H1 (cell line): ENCODE results near the gene BIRC7. TPM values are rescaled to one million over a fixed set of nuclear protein-coding genes. Genes with fewer than 3 reads are reported as not detected.
A peak's percentile ranks its signal among the peaks of the same experiment; 100 is the strongest.

Experiments used
- CTCF ChIA-PET: fragments of 300-600 bp; sonication (Branson Sonifier 250); formaldehyde crosslinking; loops from one replicate; lab custom pipeline; 2021; ENCODE audit not compliant: partially characterized antibody; lab: Charles Lee
- POLR2A ChIA-PET: fragments of 300-600 bp; sonication (Branson Sonifier 250); formaldehyde crosslinking; loops from one replicate; lab custom pipeline; 2021; ENCODE audit warnings: inconsistent platforms; ENCODE audit not compliant: partially characterized antibody; lab: Charles Lee
- DNase-seq, 2 experiments: peaks; one replicate each; pipeline versions ENCODE4 v3.0.0 to v3.0.0-alpha.2; 2010 to 2022; ENCODE audit warnings: low spot score in 2 of 2, low read depth in 1 of 2, mixed read lengths in 1 of 2
- FAIRE-seq: peaks from 2 replicates; lab custom pipeline; 2011; peaks lifted over from hg19 to GRCh38; lab: Jason Lieb, UNC
- H2AFZ ChIP-seq: 2 replicates; pipeline ENCODE4 v1.8.1; 2012; ENCODE audit warnings: low read length, inconsistent platforms
- H2AK5ac ChIP-seq: 2 replicates; pipeline ENCODE4 v1.6.1; 2013; ENCODE audit warnings: low read depth, low read length
- H2BK120ac ChIP-seq: replicated peaks from 2 replicates; pipeline ENCODE3; 2013; ENCODE audit warnings: low read depth, low read length, inconsistent platforms
- H2BK12ac ChIP-seq: 2 replicates; pipeline ENCODE4 v1.6.1; 2013; ENCODE audit warnings: low read depth, low read length
- H2BK15ac ChIP-seq: 2 replicates; pipeline ENCODE4 v1.6.1; 2013; ENCODE audit warnings: low read length
- H2BK20ac ChIP-seq: 2 replicates; pipeline ENCODE4 v1.6.1; 2013; ENCODE audit warnings: low read length
- H2BK5ac ChIP-seq: 2 replicates; pipeline ENCODE4 v1.6.1; 2013; ENCODE audit warnings: low read depth, low read length
- H3K14ac ChIP-seq: 2 replicates; pipeline ENCODE4 v1.6.1; 2013; ENCODE audit warnings: inconsistent platforms; ENCODE audit not compliant: insufficient read length
- H3K18ac ChIP-seq: 2 replicates; pipeline ENCODE4 v1.6.1; 2013; ENCODE audit warnings: low read length; ENCODE audit errors: extremely low read depth
- H3K23ac ChIP-seq: 2 replicates; pipeline ENCODE4 v1.6.1; 2013; ENCODE audit warnings: inconsistent platforms; ENCODE audit not compliant: insufficient read length
- H3K23me2 ChIP-seq: 2 replicates; pipeline ENCODE4 v1.6.1; 2013; ENCODE audit warnings: low read depth, low read length
- H3K27ac ChIP-seq: 2 replicates; pipeline ENCODE4 v1.6.1; 2011; ENCODE audit warnings: low read depth, low read length, inconsistent platforms
- H3K27me3 ChIP-seq, 4 experiments: replicated peaks in 1 of 4; 1 replicate in 1 of 4; 2 replicates in 3 of 4; pipeline versions ENCODE4 v1.6.1 to v1.8.1; 2011 to 2013; ENCODE audit warnings: low read length in 3 of 4, mild to moderate bottlenecking in 3 of 4, inconsistent platforms in 2 of 4, mixed read lengths in 2 of 4, moderate library complexity in 1 of 4; ENCODE audit not compliant: control insufficient read depth in 3 of 4, insufficient read depth in 3 of 4; ENCODE audit errors: extremely low read depth in 1 of 4
- H3K36me3 ChIP-seq, 4 experiments: 2 replicates each; pipeline versions ENCODE4 v1.6.1 to v1.8.1; 2011 to 2013; ENCODE audit warnings: mild to moderate bottlenecking in 4 of 4, low read length in 3 of 4, moderate library complexity in 2 of 4, control low read depth in 1 of 4, inconsistent platforms in 1 of 4; ENCODE audit not compliant: insufficient read depth in 4 of 4, control insufficient read depth in 2 of 4
- H3K4ac ChIP-seq: replicated peaks from 2 replicates; pipeline ENCODE3; 2013; ENCODE audit warnings: low read length, low read depth, mixed read lengths, inconsistent platforms; ENCODE audit not compliant: insufficient read length
- H3K4me1 ChIP-seq, 4 experiments: replicated peaks in 1 of 4; 1 replicate in 1 of 4; 2 replicates in 3 of 4; pipeline versions ENCODE4 v1.6.1 to v1.8.1; 2011 to 2013; ENCODE audit warnings: low read length in 3 of 4, inconsistent platforms in 2 of 4, mixed read lengths in 1 of 4; ENCODE audit not compliant: insufficient read depth in 4 of 4, control insufficient read depth in 3 of 4
- H3K4me2 ChIP-seq, 2 experiments: 2 replicates each; pipeline versions ENCODE4 v1.6.1 to v1.8.1; 2011 to 2013; ENCODE audit warnings: low read depth in 2 of 2, low read length in 2 of 2, control low read depth in 1 of 2, inconsistent platforms in 1 of 2, mild to moderate bottlenecking in 1 of 2; ENCODE audit not compliant: insufficient read depth in 1 of 2
- H3K4me3 ChIP-seq, 4 experiments: fragments of 200-600, 300-600 bp in 1 of 4; sonication (generic), shearing (Covaris generic), sonication (Bioruptor Twin) in 1 of 4; 2 replicates each; pipeline versions ENCODE4 v1.5.1 to v1.8.1; 2011 to 2016; ENCODE audit warnings: low read length in 4 of 4, low read depth in 3 of 4, control low read depth in 2 of 4, inconsistent platforms in 2 of 4, mild to moderate bottlenecking in 2 of 4, mixed read lengths in 1 of 4, moderate library complexity in 1 of 4; ENCODE audit not compliant: insufficient read depth in 2 of 4; ENCODE audit errors: extremely low read depth in 1 of 4
- H3K56ac ChIP-seq: replicated peaks from 2 replicates; pipeline ENCODE3; 2013; ENCODE audit warnings: low read depth, mild to moderate bottlenecking, mixed read lengths, low read length, inconsistent platforms; ENCODE audit not compliant: insufficient read length
- H3K79me1 ChIP-seq: 2 replicates; pipeline ENCODE4 v1.6.1; 2013; ENCODE audit warnings: low read depth, low read length, control low read depth
- H3K79me2 ChIP-seq, 2 experiments: 2 replicates each; pipeline versions ENCODE4 v1.6.1 to v1.8.1; 2012 to 2013; ENCODE audit warnings: low read length in 2 of 2, mild to moderate bottlenecking in 2 of 2, inconsistent platforms in 1 of 2; ENCODE audit not compliant: insufficient read depth in 2 of 2, control insufficient read depth in 1 of 2
- H3K9ac ChIP-seq, 4 experiments: replicated peaks in 1 of 4; 1 replicate in 1 of 4; 2 replicates in 3 of 4; pipeline versions ENCODE4 v1.6.1 to v1.8.1; 2011 to 2013; ENCODE audit warnings: low read depth in 3 of 4, low read length in 3 of 4, control low read depth in 2 of 4, mild to moderate bottlenecking in 2 of 4, moderate library complexity in 2 of 4, inconsistent platforms in 1 of 4; ENCODE audit errors: extremely low read depth in 1 of 4
- H3K9me3 ChIP-seq, 2 experiments: 2 replicates each; pipeline versions ENCODE4 v1.6.1 to v1.8.1; 2012 to 2013; ENCODE audit warnings: mild to moderate bottlenecking in 2 of 2, moderate library complexity in 2 of 2, control low read depth in 1 of 2, inconsistent platforms in 1 of 2, low read depth in 1 of 2, low read length in 1 of 2, mixed read lengths in 1 of 2; ENCODE audit not compliant: insufficient read depth in 2 of 2
- H4K20me1 ChIP-seq, 2 experiments: replicated peaks in 1 of 2; 2 replicates each; pipeline versions ENCODE3 to v1.8.1; 2011 to 2013; ENCODE audit warnings: inconsistent platforms in 2 of 2, low read length in 2 of 2, mild to moderate bottlenecking in 1 of 2; ENCODE audit not compliant: insufficient read depth in 2 of 2, control insufficient read depth in 1 of 2
- H4K5ac ChIP-seq: 2 replicates; pipeline ENCODE4 v1.6.1; 2013; ENCODE audit warnings: low read length, low read depth, mixed read lengths, inconsistent platforms; ENCODE audit not compliant: insufficient read length
- H4K8ac ChIP-seq: 2 replicates; pipeline ENCODE4 v1.8.0; 2013; ENCODE audit warnings: mild to moderate bottlenecking, moderate library complexity, low read length, inconsistent platforms; ENCODE audit not compliant: insufficient read depth; ENCODE audit errors: extremely low read depth
- H4K91ac ChIP-seq: replicated peaks from 2 replicates; pipeline ENCODE3; 2013; ENCODE audit warnings: low read length, mixed read lengths, inconsistent platforms; ENCODE audit not compliant: insufficient read length
- ASH2L ChIP-seq: fragments of 200-600, 300-600 bp; sonication (generic); IDR thresholded peaks from one replicate; pipeline ENCODE4 v1.7.1; 2017; ENCODE audit warnings: low read length
- EGR1 ChIP-seq: IDR thresholded peaks from 2 replicates; pipeline ENCODE4 v1.6.1; 2011; ENCODE audit warnings: low read depth, low read length, borderline replicate concordance
- EZH2 ChIP-seq: fragments of 200-600 bp; sonication (generic); IDR thresholded peaks from 2 replicates; pipeline ENCODE4 v1.7.1; 2012; ENCODE audit warnings: low read depth, mild to moderate bottlenecking, moderate library complexity, low read length, inconsistent platforms; ENCODE audit not compliant: severe bottlenecking
- HDAC6 ChIP-seq: IDR thresholded peaks from one replicate; pipeline ENCODE4 v1.7.1; 2012; ENCODE audit warnings: low read depth, mild to moderate bottlenecking, inconsistent platforms, low read length, moderate library complexity
- JUN ChIP-seq: IDR thresholded peaks from 2 replicates; pipeline ENCODE4 v1.6.1; 2011; ENCODE audit warnings: low read depth, mild to moderate bottlenecking, improper control_type of control experiment, low read length
- KDM1A ChIP-seq: fragments of 200-600, 300-600 bp; sonication (generic); IDR thresholded peaks from 2 replicates; pipeline ENCODE4 v1.7.1; 2016; ENCODE audit warnings: mild to moderate bottlenecking, low read length, borderline replicate concordance
- POLR2AphosphoS5 ChIP-seq: IDR thresholded peaks from 2 replicates; pipeline ENCODE4 v1.6.1; 2011; ENCODE audit warnings: low read depth, low read length
- POU5F1 ChIP-seq: IDR thresholded peaks from 2 replicates; pipeline ENCODE4 v1.6.1; 2011; ENCODE audit warnings: low read depth, mild to moderate bottlenecking, low read length, moderate library complexity
- SP2 ChIP-seq: IDR thresholded peaks from 2 replicates; pipeline ENCODE4 v1.6.1; 2012; ENCODE audit warnings: mild to moderate bottlenecking, low read length, inconsistent platforms
- SRF ChIP-seq: IDR thresholded peaks from 2 replicates; pipeline ENCODE4 v1.6.1; 2011; ENCODE audit warnings: mild to moderate bottlenecking, low read depth, low read length, moderate library complexity
- YY1 ChIP-seq: IDR thresholded peaks from 2 replicates; pipeline ENCODE4 v1.6.1; 2011; ENCODE audit warnings: low read depth, mild to moderate bottlenecking, low read length
- WGBS, 2 experiments: shearing (Covaris generic) in 1 of 2; methylation state at CpG; one replicate each; pipeline versions ENCODE4 v1.1.6 to v1.1.7; 2013 to 2015; ENCODE audit warnings: low lambda C conversion rate in 2 of 2, mixed read lengths in 2 of 2, inconsistent platforms in 1 of 2, low coverage in 1 of 2, missing lambda C conversion rate in 1 of 2; ENCODE audit not compliant: insufficient replicate concordance in 2 of 2, insufficient coverage in 1 of 2, insufficient read length in 1 of 2; ENCODE audit errors: extremely low coverage in 1 of 2, missing lambda C conversion rate in 1 of 2; 5-methylcytosine and 5-hydroxymethylcytosine counted together
- polyA plus RNA-seq, 7 experiments: library from polyadenylated mRNA; depleted of rRNA in 3 of 7; stranded (reverse) in 5 of 7; unstranded in 2 of 7; fragments of >200 nt in 5 of 7; fragments of 200-250 nt in 2 of 7; gene quantifications; 1 replicate in 5 of 7; 2 replicates in 1 of 7; 4 replicates in 1 of 7; pipeline versions ENCODE4 v1.2.1 to v1.2.3, GENCODE V29; 2011 to 2013; ENCODE audit warnings: missing spikeins in 2 of 7, mixed read lengths in 2 of 7
- total RNA-seq: library from RNA; stranded (reverse); fragmentation: NEBNext Ultra II Directional; extraction: Animal tissue kit (Norgen Biotek cat#: 25700); gene quantifications from 2 replicates; pipeline ENCODE4 v1.2.1, GENCODE V29; 2021
- TF ChIP-seq, protein P1 (sequence below): IDR thresholded peaks from 2 replicates; pipeline ENCODE4 v1.6.1; 2011; ENCODE audit warnings: low read length, improper control_type of control experiment
- TF ChIP-seq, protein P2 (sequence below): IDR thresholded peaks from 2 replicates; pipeline ENCODE4 v1.6.1; 2012; ENCODE audit warnings: inconsistent platforms

Gene BIRC7
- total and polyA plus RNA-seq, 2 of the 8 experiments (the other 6 are each of a cell fraction or from before 2014, with no cell fraction given) = 0.11 to 0.41 TPM

GRCh38 chr20:63217706-63218105 is 18.0 kb upstream of the BIRC7 start:
- Histone ChIP-seq H3K4me3 (no peak overlapping the region), H3K14ac (no peak overlapping the region), H2BK12ac (no peak overlapping the region), H3K9me3 (no peaks in the 10 kb centered on the region), H3K79me2 (peaks cover 10 to 28% of the 10 kb centered on the region in 2 experiments), H3K9ac (no peak overlapping the region), H2BK120ac (peak overlapping the region; percentile 33), H2BK5ac (no peak overlapping the region), H3K27me3 (peaks cover 0 to 3% (median 0%) of the 10 kb centered on the region in 4 experiments; a peak in 2 of 7 replicates), H3K18ac (no peak overlapping the region), H3K4ac (peak overlapping the region; percentile 59), H2AFZ (no peak overlapping the region), H3K79me1 (peaks cover 4% of the 10 kb centered on the region; the same call in 1 of the 2 replicates), H2BK15ac (peak overlapping the region; percentile 65; the same call in 1 of the 2 replicates), H3K56ac (no peak overlapping the region), H3K27ac (no peak overlapping the region), H2AK5ac (no peak overlapping the region), H3K36me3 (peaks cover 8 to 13% (median 11%) of the 10 kb centered on the region in 4 experiments; a peak in 7 of 8 replicates), H3K4me1 (peaks cover 0 to 11% (median 2%) of the 10 kb centered on the region in 4 experiments; a peak in 4 of 7 replicates), H4K91ac (peak overlapping the region; percentile 55), H2BK20ac (no peak overlapping the region), H3K23ac (no peak overlapping the region), H4K8ac (peak overlapping the region; percentile 63; the same call in 1 of the 2 replicates), H4K5ac (no peak overlapping the region), H3K4me2 (no peak overlapping the region; a peak in 1 of 4 replicates), H3K23me2 (peaks cover 7% of the 10 kb centered on the region; the same call in 1 of the 2 replicates), H4K20me1 (peaks cover 12 to 17% of the 10 kb centered on the region in 2 experiments)
- ChIA-PET CTCF (interaction anchor here (0.8 to 3.6 kb wide), 6 partner anchors 11 to 63 kb away, joined by 3 to 18 read pairs (median 4); no protein-coding TSS in a partner anchor), POLR2A (interaction anchor here (1.0 to 3.6 kb wide), 2 partner anchors 36 to 37 kb away, joined by 4 to 12 read pairs; partner anchors contain the start of gene NKAIN4)
- WGBS, 2 experiments = 89% methylated on average over 7 of the region's 7 CpGs; no CpG with 5 or more reads in 1 of the 2 experiments
- DNase-seq (no peak), FAIRE-seq (no peak)
- TF ChIP-seq ASH2L = no peak
- TF ChIP-seq POLR2AphosphoS5 = no peak
- TF ChIP-seq EGR1 = no peak
- TF ChIP-seq YY1 = no peak
- TF ChIP-seq EZH2 = no peak
- TF ChIP-seq, protein P1, sequence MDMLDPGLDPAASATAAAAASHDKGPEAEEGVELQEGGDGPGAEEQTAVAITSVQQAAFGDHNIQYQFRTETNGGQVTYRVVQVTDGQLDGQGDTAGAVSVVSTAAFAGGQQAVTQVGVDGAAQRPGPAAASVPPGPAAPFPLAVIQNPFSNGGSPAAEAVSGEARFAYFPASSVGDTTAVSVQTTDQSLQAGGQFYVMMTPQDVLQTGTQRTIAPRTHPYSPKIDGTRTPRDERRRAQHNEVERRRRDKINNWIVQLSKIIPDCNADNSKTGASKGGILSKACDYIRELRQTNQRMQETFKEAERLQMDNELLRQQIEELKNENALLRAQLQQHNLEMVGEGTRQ = no peak
- TF ChIP-seq, protein P2, sequence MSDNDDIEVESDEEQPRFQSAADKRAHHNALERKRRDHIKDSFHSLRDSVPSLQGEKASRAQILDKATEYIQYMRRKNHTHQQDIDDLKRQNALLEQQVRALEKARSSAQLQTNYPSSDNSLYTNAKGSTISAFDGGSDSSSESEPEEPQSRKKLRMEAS = no peak
- no peak for TF ChIP-seq KDM1A
- TF ChIP-seq JUN = no peak
- no peak for TF ChIP-seq POU5F1
- TF ChIP-seq HDAC6 = no peak
- TF ChIP-seq SRF = no peak
- no peak for TF ChIP-seq SP2
